Upper lobe of left lung (tissue), 6 donors: Measurements from ENCODE around the gene GALNT6. TPM values are rescaled to one million over a fixed set of nuclear protein-coding genes. Genes with fewer than 3 reads are reported as not detected.
A peak's percentile ranks its signal among the peaks of the same experiment; 100 is the strongest.

ENCODE experiments used
- ATAC-seq, 2 donors: fragments of 200-7000 bp; cut with Tn5 transposase; one replicate each; pipeline ENCODE4 v1.9.1; 2022; ENCODE audit warnings: mild to moderate bottlenecking in 2 of 2, moderate library complexity in 2 of 2; ENCODE audit not compliant: low FRiP score in 2 of 2
- DNase-seq, 2 donors: peaks; one replicate each; pipeline ENCODE4 v3.0.0-alpha.2; 2019 to 2020
- H3K27ac ChIP-seq, 4 donors: fragments of 200-600 bp; sonication (generic); one replicate each; pipeline ENCODE4 v1.5.1; 2016 to 2019
- H3K27me3 ChIP-seq, 4 donors: fragments of 200-600 bp; sonication (generic); one replicate each; pipeline ENCODE4 v1.5.1; 2017 to 2019
- H3K36me3 ChIP-seq, 4 donors: fragments of 200-600 bp; sonication (generic); one replicate each; pipeline ENCODE4 v1.5.1; 2016 to 2019
- H3K4me1 ChIP-seq, 4 donors: fragments of 200-600 bp; sonication (generic); one replicate each; pipeline ENCODE4 v1.5.1; 2018 to 2019
- H3K4me3 ChIP-seq, 4 donors: fragments of 200-600 bp; sonication (generic); one replicate each; pipeline ENCODE4 v1.5.1; 2017 to 2019; ENCODE audit warnings: mild to moderate bottlenecking in 2 of 4, moderate library complexity in 1 of 4
- H3K9me3 ChIP-seq, 4 donors: fragments of 200-600 bp; sonication (generic); one replicate each; pipeline ENCODE4 v1.5.1; 2018 to 2019
- CTCF ChIP-seq, 6 experiments: fragments of 450-650 bp in 4 of 6; fragments of 200-600 bp in 2 of 6; sonication (generic) in 2 of 6; IDR thresholded peaks; one replicate each; pipeline ENCODE4 v1.5.1; 2016 to 2019; ENCODE audit warnings: antibody characterized with exemption in 6 of 6
- EP300 ChIP-seq, 4 donors: sonication (generic); formaldehyde crosslinking; IDR thresholded peaks; one replicate each; pipeline ENCODE4 v1.5.1; 2017; ENCODE audit warnings: antibody characterized with exemption in 4 of 4, control low read depth in 2 of 4
- POLR2A ChIP-seq, 4 donors: fragments of 450-650 bp; IDR thresholded peaks; one replicate each; pipeline ENCODE4 v1.5.1; 2016 to 2017; ENCODE audit warnings: antibody characterized with exemption in 4 of 4, mild to moderate bottlenecking in 2 of 4
- POLR2AphosphoS5 ChIP-seq, 2 donors: sonication (generic); formaldehyde crosslinking; IDR thresholded peaks; one replicate each; pipeline ENCODE4 v1.5.1; 2017; ENCODE audit warnings: antibody characterized with exemption in 2 of 2
- WGBS, 2 donors: methylation state at CpG; one replicate each; pipeline ENCODE4 v1.1.5; 2017 to 2018; 5-methylcytosine and 5-hydroxymethylcytosine counted together
- total RNA-seq, 6 donors: library from RNA; depleted of rRNA in 4 of 6; stranded (reverse); fragments of >200 nt in 4 of 6; gene quantifications; one replicate each; pipeline versions ENCODE4 v1.1.0 to v1.2.1, GENCODE V29; 2016 to 2021
- donor health status: DM: no; HTN: no; CAD: no; lungs with moderate emphysema.
- donor health status: DM: no; HTN: yes; CAD: no; lungs with severe emphysema.

GALNT6 gene
- total RNA-seq, 6 donors from 2014 or later = 8.3 to 56.6 (median 21.3) TPM

GRCh38 chr12:51324953-51325352, 66.3 kb downstream of the GALNT6 start:
- no peaks in the 10 kb centered on the region for H3K9me3 ChIP-seq
- peak overlapping the region in 3 of 4 donors; percentile 87 to 94 (median 94) for H3K27ac ChIP-seq
- H3K36me3 ChIP-seq = no peaks in the 10 kb centered on the region
- ATAC-seq = no peak
- H3K27me3 ChIP-seq = no peaks in the 10 kb centered on the region
- DNase-seq = peak in 1 of 2 donors; percentile 53
- H3K4me3 ChIP-seq = no peak overlapping the region
- 27 to 76% methylated on average over 4 of the region's 4 CpGs for WGBS, 2 donors
- no peak for TF ChIP-seq POLR2AphosphoS5 (IDR thresholded peaks at IDR 0.05)
- TF ChIP-seq POLR2A (IDR thresholded peaks at IDR 0.05) = no peak
- H3K4me1 ChIP-seq = peaks cover 29 to 67% (median 63%) of the 10 kb centered on the region in 4 donors

- H3K27ac ChIP-seq = peak within 1 kb of the TSS; percentile 82 to 94 (median 90)
- no peaks in the 10 kb centered on the region for H3K36me3 ChIP-seq
- no peak for TF ChIP-seq EP300 (IDR thresholded peaks at IDR 0.05)
- TF ChIP-seq CTCF (IDR thresholded peaks at IDR 0.05) = no peak
- peak in 1 of 2 donors; percentile 57 for TF ChIP-seq POLR2AphosphoS5 (IDR thresholded peaks at IDR 0.05)
- peak in 2 of 4 donors; percentile 40 to 68 for TF ChIP-seq POLR2A (IDR thresholded peaks at IDR 0.05)
- ATAC-seq = peak; percentile 54 to 77
- peaks cover 29 to 65% (median 62%) of the 10 kb centered on the region in 4 donors for H3K4me1 ChIP-seq
- DNase-seq = peak; percentile 72 to 94
- H3K4me3 ChIP-seq = peak within 1 kb of the TSS in 3 of 4 donors; percentile 38 to 55 (median 47)
- no peaks in the 10 kb centered on the region for H3K9me3 ChIP-seq
- WGBS, 2 donors = 81 to 84% methylated on average over 36 to 59 of the region's 60 CpGs
- no peaks in the 10 kb centered on the region for H3K27me3 ChIP-seq
Observed at GRCh38 chr12:51323966-51324895, 67.0 kb downstream of the GALNT6 start, which contains the start of gene BIN2. Gene BIN2, minus strand, starts transcription at chr12:51324174. Its CDS starts 72 bp downstream, at chr12:51324102.

GRCh38 chr12:51323317-51323960, 67.8 kb downstream of the GALNT6 start:
- peak overlapping the region; percentile 82 to 94 (median 90) for H3K27ac ChIP-seq
- 30 to 78% methylated on average over 15 of the region's 15 CpGs for WGBS, 2 donors
- H3K4me1 ChIP-seq = peaks cover 27 to 68% (median 63%) of the 10 kb centered on the region in 4 donors
- H3K9me3 ChIP-seq = no peaks in the 10 kb centered on the region
- ATAC-seq (peak; percentile 23 to 34), DNase-seq (peak in 1 of 2 donors; percentile 39)
- peak overlapping the region in 3 of 4 donors; percentile 38 to 55 (median 47) for H3K4me3 ChIP-seq
- no peaks in the 10 kb centered on the region for H3K27me3 ChIP-seq
- H3K36me3 ChIP-seq = no peaks in the 10 kb centered on the region
- no peak for TF ChIP-seq EP300 (IDR thresholded peaks at IDR 0.05)
- TF ChIP-seq POLR2AphosphoS5 (IDR thresholded peaks at IDR 0.05) = no peak
- no peak for TF ChIP-seq CTCF (IDR thresholded peaks at IDR 0.05)
- peak in 2 of 4 donors; percentile 8 to 16 for TF ChIP-seq POLR2A (IDR thresholded peaks at IDR 0.05)

GRCh38 chr12:51322452-51322851, 68.8 kb downstream of the GALNT6 start:
- ATAC-seq = no peak
- Histone ChIP-seq H3K27ac (peak overlapping the region; percentile 82 to 94 (median 90)), H3K4me1 (peaks cover 26 to 70% (median 60%) of the 10 kb centered on the region in 4 donors), H3K27me3 (no peaks in the 10 kb centered on the region), H3K9me3 (no peaks in the 10 kb centered on the region), H3K4me3 (peak overlapping the region in 3 of 4 donors; percentile 38 to 55 (median 47)), H3K36me3 (no peaks in the 10 kb centered on the region)
- 65 to 66% methylated on average over 5 of the region's 5 CpGs for WGBS, 2 donors
- TF ChIP-seq EP300 (IDR thresholded peaks at IDR 0.05) (no peak), CTCF (IDR thresholded peaks at IDR 0.05) (no peak), POLR2AphosphoS5 (IDR thresholded peaks at IDR 0.05) (no peak), POLR2A (IDR thresholded peaks at IDR 0.05) (no peak)
- no peak for DNase-seq

- no peak for ATAC-seq
- H3K27ac ChIP-seq = peak overlapping the region in 2 of 4 donors; percentile 54 to 94
- no peak for TF ChIP-seq POLR2AphosphoS5 (IDR thresholded peaks at IDR 0.05)
- no peak for TF ChIP-seq POLR2A (IDR thresholded peaks at IDR 0.05)
- TF ChIP-seq CTCF (IDR thresholded peaks at IDR 0.05) = no peak
- TF ChIP-seq EP300 (IDR thresholded peaks at IDR 0.05) = no peak
- H3K4me3 ChIP-seq = peak overlapping the region in 1 of 4 donors; percentile 6
- 90 to 92% methylated on average over 3 of the region's 3 CpGs for WGBS, 2 donors
- no peaks in the 10 kb centered on the region for H3K9me3 ChIP-seq
- H3K36me3 ChIP-seq = no peaks in the 10 kb centered on the region
- H3K27me3 ChIP-seq = no peaks in the 10 kb centered on the region
- DNase-seq = no peak
- peaks cover 24 to 64% (median 55%) of the 10 kb centered on the region in 4 donors for H3K4me1 ChIP-seq
Observed at GRCh38 chr12:51321882-51322281, 69.3 kb downstream of the GALNT6 start.
